Measurements from ENCODE around the gene ZSCAN30. TPM values are rescaled to one million over a fixed set of nuclear protein-coding genes. Genes with fewer than 3 reads are reported as not detected.

The ZSCAN30 gene
- total and polyA plus RNA-seq, 2 of the 13 experiments (the other 11 are each of a cell fraction or from before 2014, with no cell fraction given), result 7.4 to 7.7 TPM

GRCh38 chr18:35290094-35290735 lies at the start of gene ZSCAN30 (continued):
- no peak for TF ChIP-seq ZBTB46 (CRISPR knock-in tag; IDR thresholded peaks at IDR 0.05; ENCODE audit: borderline replicate concordance)
- TF ChIP-seq ZNF318 (CRISPR knock-in tag; IDR thresholded peaks at IDR 0.05), result no peak
- no peak for TF ChIP-seq ZNF672 (CRISPR knock-in tag; IDR thresholded peaks at IDR 0.05)
- peak; percentile 60; the same call in 1 of the 2 replicates for TF ChIP-seq TRAFD1 (CRISPR knock-in tag; IDR thresholded peaks at IDR 0.05; ENCODE audit: borderline replicate concordance)
- no peak for TF ChIP-seq ZBTB49 (CRISPR knock-in tag; IDR thresholded peaks at IDR 0.05; ENCODE audit: borderline replicate concordance)
- no peak for TF ChIP-seq MBD4 (IDR thresholded peaks at IDR 0.05; ENCODE audit: borderline replicate concordance, low read length)
- peak; percentile 85; the same call in 1 of the 2 replicates for TF ChIP-seq PLSCR1 (CRISPR knock-in tag; IDR thresholded peaks at IDR 0.05; ENCODE audit: borderline replicate concordance)
- TF ChIP-seq ZNF292 (CRISPR knock-in tag; IDR thresholded peaks at IDR 0.05; ENCODE audit: borderline replicate concordance, low read depth), result peak; percentile 35; the same call in 1 of the 2 replicates
- TF ChIP-seq ZEB1 (IDR thresholded peaks at IDR 0.05; ENCODE audit: insufficient replicate concordance, low read depth), result no peak
- no peak for TF ChIP-seq PREB (CRISPR knock-in tag; IDR thresholded peaks at IDR 0.05)
- TF ChIP-seq ZNF720 (CRISPR knock-in tag; IDR thresholded peaks at IDR 0.05), result no peak; the same call in 1 of the 2 replicates

Data from HepG2 (cell line).